Breast epithelium (tissue), 4 donors: ENCODE results near the gene ANKRD13D. TPM values are rescaled to one million over a fixed set of nuclear protein-coding genes. Genes with fewer than 3 reads are reported as not detected.
A peak's percentile ranks its signal among the peaks of the same experiment; 100 is the strongest.

ENCODE experiments used
- DNase-seq, 2 donors: peaks; one replicate each; pipeline ENCODE4 v3.0.0-alpha.2; 2019; ENCODE audit warnings: low spot score in 2 of 2
- H3K27ac ChIP-seq, 2 donors: fragments of 200-600 bp; sonication (generic) in 1 of 2; one replicate each; pipeline ENCODE4 v1.5.1; 2016 to 2019; ENCODE audit warnings: mild to moderate bottlenecking in 1 of 2
- H3K27me3 ChIP-seq, 2 donors: fragments of 200-600 bp; sonication (generic) in 1 of 2; one replicate each; pipeline versions ENCODE4 v1.5.1 to v1.6.0; 2017 to 2019; ENCODE audit warnings: control low read depth in 1 of 2, mild to moderate bottlenecking in 1 of 2
- H3K36me3 ChIP-seq: fragments of 200-600 bp; one replicate; pipeline ENCODE4 v1.5.1; 2019
- H3K4me1 ChIP-seq, 2 donors: fragments of 200-600 bp; sonication (generic); one replicate each; pipeline ENCODE4 v1.5.1; 2016 to 2019; ENCODE audit warnings: control low read depth in 1 of 2
- H3K4me3 ChIP-seq, 3 donors: fragments of 200-600 bp; sonication (generic); 1 replicate in 2 of 3; 2 replicates in 1 of 3; pipeline ENCODE4 v1.5.1; 2016 to 2019; ENCODE audit warnings: mild to moderate bottlenecking in 3 of 3, moderate library complexity in 2 of 3
- H3K9me3 ChIP-seq, 2 donors: fragments of 200-600 bp; sonication (generic) in 1 of 2; one replicate each; pipeline ENCODE4 v1.5.1; 2016 to 2019; ENCODE audit warnings: control low read depth in 1 of 2
- POLR2A ChIP-seq: fragments of 450-650 bp; IDR thresholded peaks from one replicate; pipeline ENCODE4 v1.6.1; 2016; ENCODE audit warnings: antibody characterized with exemption, mild to moderate bottlenecking, moderate library complexity
- POLR2AphosphoS5 ChIP-seq, 3 donors: sonication (generic); formaldehyde crosslinking; IDR thresholded peaks; one replicate each; pipeline ENCODE4 v1.6.1; 2017; ENCODE audit warnings: antibody characterized with exemption in 3 of 3
- intact Hi-C: fragments of 100-400 bp; cut with DNase I; formaldehyde crosslinking; loops from one replicate; pipeline ENCODE4 v1.15.1; 2023; ENCODE audit warnings: low total_unique reads
- total RNA-seq, 3 donors: library from RNA; depleted of rRNA; stranded (reverse); fragments of >200 nt; gene quantifications; one replicate each; pipeline ENCODE4 v1.1.0, GENCODE V29; 2016
- TF ChIP-seq, protein P1 (sequence below), 3 donors: fragments of 450-650 bp; IDR thresholded peaks; one replicate each; pipeline ENCODE4 v1.5.1; 2016 to 2017; ENCODE audit warnings: antibody characterized with exemption in 3 of 3, mild to moderate bottlenecking in 3 of 3, moderate library complexity in 3 of 3

Gene ANKRD13D
- total RNA-seq, 3 donors from 2014 or later = 23.7 to 51.8 (median 40.7) TPM

DNA sequence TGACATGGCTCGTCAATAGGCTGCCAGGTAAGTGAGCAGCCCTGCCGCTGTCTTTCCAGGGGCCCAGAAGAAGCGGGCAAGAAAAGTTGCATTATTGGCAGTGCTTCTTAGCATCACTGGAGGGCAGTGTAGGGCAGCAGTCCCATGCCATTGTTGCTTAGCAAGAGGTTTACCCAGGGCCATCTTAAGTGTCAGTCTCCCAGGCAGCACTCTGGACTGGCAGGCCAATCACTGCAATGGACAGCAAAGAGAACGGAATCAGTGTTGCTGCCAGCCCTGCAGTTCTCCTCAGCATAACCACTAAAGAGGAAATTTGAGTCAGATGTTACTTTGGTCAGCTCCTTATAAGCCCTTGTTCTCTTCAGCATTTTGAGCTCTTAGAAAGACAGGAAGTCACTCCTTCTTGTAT is 36.3 kb upstream of the ANKRD13D start:
- intact Hi-C loops = no loop called here
- DNase-seq = no peak
- Histone ChIP-seq H3K9me3 (no peaks in the 10 kb centered on the region), H3K27me3 (no peaks in the 10 kb centered on the region), H3K4me1 (peaks cover 17 to 44% of the 10 kb centered on the region in 2 donors), H3K4me3 (no peak overlapping the region), H3K27ac (peak overlapping the region; percentile 64 to 74), H3K36me3 (peaks cover 11% of the 10 kb centered on the region)
- TF ChIP-seq, protein P1, sequence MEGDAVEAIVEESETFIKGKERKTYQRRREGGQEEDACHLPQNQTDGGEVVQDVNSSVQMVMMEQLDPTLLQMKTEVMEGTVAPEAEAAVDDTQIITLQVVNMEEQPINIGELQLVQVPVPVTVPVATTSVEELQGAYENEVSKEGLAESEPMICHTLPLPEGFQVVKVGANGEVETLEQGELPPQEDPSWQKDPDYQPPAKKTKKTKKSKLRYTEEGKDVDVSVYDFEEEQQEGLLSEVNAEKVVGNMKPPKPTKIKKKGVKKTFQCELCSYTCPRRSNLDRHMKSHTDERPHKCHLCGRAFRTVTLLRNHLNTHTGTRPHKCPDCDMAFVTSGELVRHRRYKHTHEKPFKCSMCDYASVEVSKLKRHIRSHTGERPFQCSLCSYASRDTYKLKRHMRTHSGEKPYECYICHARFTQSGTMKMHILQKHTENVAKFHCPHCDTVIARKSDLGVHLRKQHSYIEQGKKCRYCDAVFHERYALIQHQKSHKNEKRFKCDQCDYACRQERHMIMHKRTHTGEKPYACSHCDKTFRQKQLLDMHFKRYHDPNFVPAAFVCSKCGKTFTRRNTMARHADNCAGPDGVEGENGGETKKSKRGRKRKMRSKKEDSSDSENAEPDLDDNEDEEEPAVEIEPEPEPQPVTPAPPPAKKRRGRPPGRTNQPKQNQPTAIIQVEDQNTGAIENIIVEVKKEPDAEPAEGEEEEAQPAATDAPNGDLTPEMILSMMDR (IDR thresholded peaks at IDR 0.05) = peak in 2 of 3 donors; percentile 26 to 30
- TF ChIP-seq POLR2A (no peak), POLR2AphosphoS5 (IDR thresholded peaks at IDR 0.05) (peak in 1 of 3 donors; percentile 15)

DNA sequence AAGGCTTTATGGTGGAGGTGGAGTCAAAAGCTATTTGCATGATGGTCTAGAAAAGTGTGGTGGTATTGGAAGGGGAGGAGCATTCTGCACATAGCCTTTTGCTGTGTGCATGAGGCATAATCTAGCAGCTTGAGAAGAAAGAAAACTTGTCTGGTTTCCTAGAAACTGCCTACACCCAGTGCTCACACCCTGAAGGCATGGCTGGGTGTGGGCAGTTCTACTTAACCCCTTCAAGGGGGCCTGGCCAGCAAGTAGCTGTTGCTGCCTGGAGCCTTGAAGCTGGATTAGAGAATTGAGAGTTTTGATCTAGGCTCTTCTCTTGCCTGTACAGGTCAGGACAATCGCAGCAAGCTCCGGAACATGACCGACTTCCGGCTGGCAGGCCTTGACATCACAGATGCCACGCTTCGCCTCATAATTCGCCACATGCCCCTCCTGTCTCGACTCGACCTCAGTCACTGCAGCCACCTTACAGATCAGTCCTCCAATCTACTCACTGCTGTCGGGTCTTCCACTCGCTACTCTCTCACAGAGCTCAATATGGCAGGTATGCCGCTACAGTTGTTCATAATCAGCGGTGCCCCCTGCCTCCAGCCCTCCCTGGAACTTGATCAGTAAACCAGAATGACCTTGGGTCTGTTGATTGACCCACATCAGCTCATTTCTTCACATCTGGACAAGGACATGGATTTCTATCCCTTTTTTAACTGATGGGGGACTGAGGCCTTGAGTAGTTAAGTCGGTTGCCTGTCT is 35.1 kb upstream of the ANKRD13D start:
- Histone ChIP-seq H3K4me3 (no peak overlapping the region), H3K4me1 (peaks cover 14 to 35% of the 10 kb centered on the region in 2 donors), H3K9me3 (no peaks in the 10 kb centered on the region), H3K27me3 (no peaks in the 10 kb centered on the region), H3K36me3 (peaks cover 11% of the 10 kb centered on the region), H3K27ac (peak overlapping the region; percentile 64 to 74)
- intact Hi-C loops = no loop called here
- DNase-seq = no peak
- TF ChIP-seq POLR2AphosphoS5 (IDR thresholded peaks at IDR 0.05) = no peak
- TF ChIP-seq POLR2A = no peak
- TF ChIP-seq, protein P1 (IDR thresholded peaks at IDR 0.05) = no peak

DNA sequence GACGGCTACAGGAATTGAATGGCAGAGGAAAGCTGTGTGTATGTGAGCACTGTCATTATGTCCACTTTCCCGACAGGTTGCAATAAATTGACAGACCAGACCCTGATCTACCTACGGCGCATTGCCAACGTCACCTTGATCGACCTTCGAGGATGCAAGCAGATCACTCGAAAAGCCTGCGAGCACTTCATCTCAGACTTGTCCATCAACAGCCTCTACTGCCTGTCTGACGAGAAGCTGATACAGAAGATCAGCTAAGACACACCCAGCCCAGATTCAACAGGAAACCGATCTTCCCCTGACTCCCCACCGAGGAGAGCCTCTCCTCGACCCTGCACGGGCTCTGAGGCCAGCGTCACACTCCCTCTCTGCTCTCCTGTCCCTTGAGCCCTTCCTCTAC is 34.3 kb upstream of the ANKRD13D start:
- Histone ChIP-seq H3K9me3 (no peaks in the 10 kb centered on the region), H3K4me1 (peaks cover 14 to 30% of the 10 kb centered on the region in 2 donors), H3K27ac (peak overlapping the region; percentile 64 to 74), H3K27me3 (no peaks in the 10 kb centered on the region), H3K4me3 (no peak overlapping the region), H3K36me3 (peaks cover 11% of the 10 kb centered on the region)
- intact Hi-C loops = no loop called here
- TF ChIP-seq POLR2A (no peak), POLR2AphosphoS5 (IDR thresholded peaks at IDR 0.05) (no peak)
- TF ChIP-seq, protein P1 (IDR thresholded peaks at IDR 0.05) = no peak
- no peak for DNase-seq

DNA sequence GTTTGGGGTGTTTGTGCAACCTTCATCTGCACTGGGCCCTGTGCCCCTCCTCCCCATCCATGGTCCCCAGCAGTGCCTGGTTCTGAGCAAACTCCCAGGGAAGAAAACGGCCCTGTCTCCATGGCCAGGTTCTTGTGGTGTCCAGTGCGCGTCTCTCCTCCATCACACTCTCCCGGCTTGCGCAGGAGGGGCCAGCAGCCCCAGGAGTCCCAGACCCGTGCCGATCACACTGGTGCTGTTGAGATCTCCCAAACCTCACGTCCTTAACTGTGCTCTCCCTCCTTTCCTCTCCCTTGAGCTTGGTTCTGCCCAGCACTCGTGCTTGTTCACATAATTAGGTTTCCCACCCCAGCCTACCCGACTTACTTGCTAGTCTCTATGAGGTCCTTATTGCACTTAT is 33.8 kb upstream of the ANKRD13D start:
- intact Hi-C loops = no loop called here
- H3K27me3 ChIP-seq = no peaks in the 10 kb centered on the region
- peak overlapping the region in 1 of 2 donors; percentile 64 for H3K27ac ChIP-seq
- DNase-seq = no peak
- H3K9me3 ChIP-seq = no peaks in the 10 kb centered on the region
- no peak overlapping the region for H3K4me3 ChIP-seq
- H3K4me1 ChIP-seq = peaks cover 14 to 29% of the 10 kb centered on the region in 2 donors
- TF ChIP-seq POLR2A (no peak), POLR2AphosphoS5 (IDR thresholded peaks at IDR 0.05) (no peak)
- TF ChIP-seq, protein P1 (IDR thresholded peaks at IDR 0.05) = no peak
- peaks cover 11% of the 10 kb centered on the region for H3K36me3 ChIP-seq

DNA sequence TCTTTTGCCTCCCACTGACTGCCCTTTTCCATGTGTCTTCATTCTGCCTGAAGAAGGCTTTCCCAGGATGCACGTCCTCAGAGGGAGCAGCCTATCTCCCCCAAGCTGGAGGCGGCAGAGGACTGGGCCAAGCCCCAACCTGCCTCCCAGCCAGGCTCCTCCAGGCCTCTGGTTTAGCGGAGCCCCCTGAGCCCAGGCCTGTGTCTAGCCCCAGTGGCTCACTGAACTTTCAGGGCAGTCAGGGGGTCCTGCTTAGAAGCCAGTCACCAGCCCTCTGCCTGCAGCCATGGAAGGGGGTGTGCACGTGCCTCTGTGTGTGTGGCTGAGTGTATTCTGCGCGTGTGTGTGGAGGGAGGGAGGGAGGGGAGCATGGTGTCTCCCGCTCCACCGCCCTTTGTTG is 33.2 kb upstream of the ANKRD13D start:
- H3K36me3 ChIP-seq = peaks cover 11% of the 10 kb centered on the region
- DNase-seq = peak in 1 of 2 donors; percentile 37
- H3K4me3 ChIP-seq = no peak overlapping the region
- intact Hi-C loops = loop anchor here (2.0 kb wide), 1 partner anchor 65 kb away; no protein-coding TSS in a partner anchor
- H3K9me3 ChIP-seq = no peaks in the 10 kb centered on the region
- peak overlapping the region in 1 of 2 donors; percentile 64 for H3K27ac ChIP-seq
- peaks cover 14 to 24% of the 10 kb centered on the region in 2 donors for H3K4me1 ChIP-seq
- no peak for TF ChIP-seq POLR2AphosphoS5 (IDR thresholded peaks at IDR 0.05)
- TF ChIP-seq, protein P1 (IDR thresholded peaks at IDR 0.05) = no peak
- TF ChIP-seq POLR2A = no peak
- no peaks in the 10 kb centered on the region for H3K27me3 ChIP-seq
